HL-60 (cell line): Measurements from ENCODE around the gene CHCHD3.

Experiments
- DNase-seq, 2 experiments: peaks; one replicate each; pipeline ENCODE4 v3.0.0-alpha.2; 2010 to 2020; ENCODE audit warnings: low read depth in 1 of 2, low spot score in 1 of 2
- H3K27ac ChIP-seq: fragments of 250-450 bp; sonication (Bioruptor Pico); replicated peaks from 2 replicates; pipeline ENCODE4 v1.5.1; 2020; ENCODE audit warnings: mild to moderate bottlenecking, moderate library complexity
- H3K27me3 ChIP-seq: fragments of 250-450 bp; sonication (Bioruptor Pico); 2 replicates; pipeline ENCODE4 v1.5.1; 2021; ENCODE audit warnings: mild to moderate bottlenecking, moderate library complexity; ENCODE audit not compliant: insufficient read depth, poor library complexity, severe bottlenecking
- H3K4me3 ChIP-seq: replicated peaks from 2 replicates; pipeline ENCODE4 v1.5.1; 2011; ENCODE audit warnings: mild to moderate bottlenecking, control low read depth, low read length; ENCODE audit not compliant: insufficient read depth
- CTCF ChIP-seq: IDR thresholded peaks from one replicate; pipeline ENCODE4 v1.5.1; 2011; ENCODE audit warnings: low read length, control low read depth, inconsistent platforms; ENCODE audit not compliant: insufficient read depth
- GABPA ChIP-seq: IDR thresholded peaks from 2 replicates; pipeline ENCODE4 v1.6.1; 2012; ENCODE audit warnings: low read depth
- POLR2AphosphoS5 ChIP-seq: IDR thresholded peaks from 2 replicates; pipeline ENCODE4 v1.6.1; 2012; ENCODE audit warnings: low read depth
- REST ChIP-seq: IDR thresholded peaks from 2 replicates; pipeline ENCODE4 v1.6.1; 2012; ENCODE audit warnings: low read depth; ENCODE audit not compliant: insufficient replicate concordance
- SPI1 ChIP-seq: IDR thresholded peaks from 2 replicates; pipeline ENCODE4 v1.6.1; 2012; ENCODE audit warnings: low read depth, mild to moderate bottlenecking, borderline replicate concordance

The CHCHD3 gene

GRCh38 chr7:132836746-132837145 is 245.1 kb downstream of the CHCHD3 start:
- DNase-seq = no peak
- Histone ChIP-seq H3K27me3 (no peaks in the 10 kb centered on the region), H3K27ac (no peak overlapping the region), H3K4me3 (no peak overlapping the region)
- TF ChIP-seq REST (no peak), POLR2AphosphoS5 (no peak), SPI1 (no peak), CTCF (no peak), GABPA (no peak)

GRCh38 chr7:132830941-132831340 is 250.9 kb downstream of the CHCHD3 start:
- TF ChIP-seq SPI1 (no peak), CTCF (no peak), POLR2AphosphoS5 (no peak), REST (no peak), GABPA (no peak)
- Histone ChIP-seq H3K27me3 (no peaks in the 10 kb centered on the region), H3K4me3 (no peak overlapping the region), H3K27ac (no peak overlapping the region)
- DNase-seq = no peak

- DNase-seq = no peak
- TF ChIP-seq CTCF = no peak
- no peak overlapping the region for H3K4me3 ChIP-seq
- H3K27ac ChIP-seq = no peak overlapping the region
- no peaks in the 10 kb centered on the region for H3K27me3 ChIP-seq
Measured at GRCh38 chr7:132828502-132828901, 253.4 kb downstream of the CHCHD3 start.

GRCh38 chr7:132825932-132826835 is 255.7 kb downstream of the CHCHD3 start:
- TF ChIP-seq CTCF (no peak), REST (no peak), GABPA (no peak), POLR2AphosphoS5 (no peak), SPI1 (no peak)
- Histone ChIP-seq H3K27me3 (no peaks in the 10 kb centered on the region), H3K4me3 (no peak overlapping the region), H3K27ac (no peak overlapping the region)
- no peak for DNase-seq
